Stomach (tissue), 9 donors: ENCODE data around the gene VPS13D. TPM values are rescaled to one million over a fixed set of nuclear protein-coding genes. Genes with fewer than 3 reads are reported as not detected.
A peak's percentile ranks its signal among the peaks of the same experiment; 100 is the strongest.

Experiments used
- DNase-seq, 2 donors: peaks; one replicate each; pipeline versions ENCODE4 v3.0.0 to v3.0.0-alpha.2; 2013 to 2019
- H3K27ac ChIP-seq, 5 donors: fragments of 200-600 bp in 4 of 5; sonication (generic) in 4 of 5; one replicate each; pipeline ENCODE4 v1.5.1; 2013 to 2019; ENCODE audit warnings: mild to moderate bottlenecking in 1 of 5, moderate library complexity in 1 of 5
- H3K27me3 ChIP-seq, 3 donors: fragments of 200-600 bp; sonication (generic); one replicate each; pipeline ENCODE4 v1.5.1; 2017 to 2019; ENCODE audit warnings: mixed run types in 1 of 3
- H3K36me3 ChIP-seq, 4 donors: fragments of 200-600 bp; sonication (generic); 1 replicate in 3 of 4; 2 replicates in 1 of 4; pipeline ENCODE4 v1.5.1; 2016 to 2019
- H3K4me1 ChIP-seq, 4 donors: fragments of 200-600 bp; sonication (generic); one replicate each; pipeline ENCODE4 v1.5.1; 2016 to 2019
- H3K4me3 ChIP-seq, 4 donors: fragments of 200-600 bp; sonication (generic) in 3 of 4; one replicate each; pipeline ENCODE4 v1.5.1; 2016 to 2019; ENCODE audit warnings: mild to moderate bottlenecking in 1 of 4
- H3K9me3 ChIP-seq, 4 donors: fragments of 200-600 bp; sonication (generic); one replicate each; pipeline ENCODE4 v1.5.1; 2016 to 2019
- CTCF ChIP-seq, 7 experiments: fragments of 450-650 bp in 4 of 7; fragments of 200-600 bp in 3 of 7; sonication (generic) in 3 of 7; IDR thresholded peaks; one replicate each; pipeline ENCODE4 v1.5.1; 2016 to 2019; ENCODE audit warnings: antibody characterized with exemption in 7 of 7, control low read depth in 2 of 7, mild to moderate bottlenecking in 1 of 7
- EP300 ChIP-seq: sonication (generic); formaldehyde crosslinking; IDR thresholded peaks from one replicate; pipeline ENCODE4 v1.6.1; 2017; ENCODE audit warnings: antibody characterized with exemption
- POLR2A ChIP-seq, 4 donors: fragments of 450-650 bp; IDR thresholded peaks; one replicate each; pipeline ENCODE4 v1.6.1; 2016; ENCODE audit warnings: antibody characterized with exemption in 4 of 4, control low read depth in 2 of 4, mild to moderate bottlenecking in 1 of 4, moderate library complexity in 1 of 4
- POLR2AphosphoS5 ChIP-seq, 3 donors: sonication (generic); formaldehyde crosslinking; IDR thresholded peaks; one replicate each; pipeline ENCODE4 v1.6.1; 2016; ENCODE audit warnings: antibody characterized with exemption in 3 of 3
- WGBS, 5 donors: extraction: QIAGEN DNeasy Blood & Tissue Kit in 3 of 5; methylation state at CpG; one replicate each; pipeline versions ENCODE4 v1.1.5 to v1.1.7; 2013 to 2018; 5-methylcytosine and 5-hydroxymethylcytosine counted together
- intact Hi-C: fragments of 100-400 bp; cut with DNase I; formaldehyde crosslinking; loops from one replicate; pipeline ENCODE4 v1.15.1; 2023; ENCODE audit warnings: low total_unique reads
- polyA plus RNA-seq, 3 donors: library from polyadenylated mRNA; stranded (reverse); fragments of 200-250 nt; gene quantifications; one replicate each; pipeline ENCODE4 v1.2.3, GENCODE V29; 2013
- total RNA-seq, 5 donors: library from RNA; depleted of rRNA; stranded (reverse); fragments of >200 nt; gene quantifications; one replicate each; pipeline versions ENCODE4 v1.1.0 to v1.2.3, GENCODE V29; 2014 to 2016
- donor health status: healthy with polysubstance abuse.
- donor health status: Bipolar disorder and iron deficiency.
- donor health status: healthy.

The VPS13D gene
- total and polyA plus RNA-seq, 8 donors, result 6.7 to 106 (median 66.5) TPM

GRCh38 chr1:12461754-12462153 lies 231.9 kb downstream of the VPS13D start:
- no peak for DNase-seq
- peaks cover 0 to 15% (median 8%) of the 10 kb centered on the region in 4 donors for H3K36me3 ChIP-seq
- TF ChIP-seq POLR2A (IDR thresholded peaks at IDR 0.05), result no peak
- no peak overlapping the region for H3K4me3 ChIP-seq
- WGBS, 5 donors, result 52 to 62% (median 55%) methylated on average over 2 of the region's 2 CpGs
- H3K27me3 ChIP-seq, result no peaks in the 10 kb centered on the region
- peak overlapping the region in 4 of 5 donors; percentile 72 to 83 (median 80) for H3K27ac ChIP-seq
- H3K4me1 ChIP-seq, result peaks cover 45 to 84% (median 72%) of the 10 kb centered on the region in 4 donors
- intact Hi-C loops, result no loop called here
- no peaks in the 10 kb centered on the region for H3K9me3 ChIP-seq

GRCh38 chr1:12462586-12462985 lies 232.8 kb downstream of the VPS13D start:
- intact Hi-C loops, result no loop called here
- WGBS, 5 donors, result 55 to 77% (median 71%) methylated on average over 4 of the region's 4 CpGs
- no peak overlapping the region for H3K4me3 ChIP-seq
- H3K27me3 ChIP-seq, result no peaks in the 10 kb centered on the region
- H3K9me3 ChIP-seq, result no peaks in the 10 kb centered on the region
- no peak for DNase-seq
- peaks cover 45 to 77% (median 68%) of the 10 kb centered on the region in 4 donors for H3K4me1 ChIP-seq
- peaks cover 0 to 7% (median 2%) of the 10 kb centered on the region in 4 donors for H3K36me3 ChIP-seq
- TF ChIP-seq EP300 (no peak), CTCF (IDR thresholded peaks at IDR 0.05) (no peak), POLR2AphosphoS5 (IDR thresholded peaks at IDR 0.05) (no peak)
- peak overlapping the region; percentile 66 to 83 (median 80) for H3K27ac ChIP-seq

GRCh38 chr1:12464045-12464461 lies 234.2 kb downstream of the VPS13D start:
- Histone ChIP-seq H3K4me1 (peaks cover 45 to 72% (median 58%) of the 10 kb centered on the region in 4 donors), H3K36me3 (peaks cover 0 to 9% (median 2%) of the 10 kb centered on the region in 4 donors), H3K4me3 (no peak overlapping the region), H3K9me3 (no peaks in the 10 kb centered on the region), H3K27ac (peak overlapping the region in 4 of 5 donors; percentile 25 to 83 (median 80)), H3K27me3 (no peaks in the 10 kb centered on the region)
- intact Hi-C loops, result no loop called here
- DNase-seq, result peak in 1 of 2 donors; percentile 78
- TF ChIP-seq POLR2AphosphoS5 (IDR thresholded peaks at IDR 0.05) (peak in 2 of 3 donors; percentile 3 to 66), EP300 (no peak)
- WGBS, 5 donors, result 47 to 75% (median 68%) methylated on average over 3 of the region's 3 CpGs

GRCh38 chr1:12464598-12465056 lies 234.8 kb downstream of the VPS13D start:
- intact Hi-C loops, result no loop called here
- Histone ChIP-seq H3K4me3 (no peak overlapping the region), H3K27ac (peak overlapping the region; percentile 25 to 83 (median 80)), H3K36me3 (peaks cover 0 to 6% (median 2%) of the 10 kb centered on the region in 4 donors), H3K27me3 (no peaks in the 10 kb centered on the region), H3K4me1 (peaks cover 45 to 77% (median 60%) of the 10 kb centered on the region in 4 donors), H3K9me3 (no peaks in the 10 kb centered on the region)
- TF ChIP-seq EP300 (no peak), POLR2AphosphoS5 (IDR thresholded peaks at IDR 0.05) (peak; percentile 18 to 51 (median 44)), CTCF (IDR thresholded peaks at IDR 0.05) (no peak), POLR2A (IDR thresholded peaks at IDR 0.05) (no peak)
- 38 to 53% (median 43%) methylated on average over 5 of the region's 5 CpGs for WGBS, 5 donors
- peak in 1 of 2 donors; percentile 76 for DNase-seq

GRCh38 chr1:12465126-12465525 lies 235.3 kb downstream of the VPS13D start:
- TF ChIP-seq EP300, result no peak
- TF ChIP-seq POLR2A (IDR thresholded peaks at IDR 0.05), result no peak
- TF ChIP-seq POLR2AphosphoS5 (IDR thresholded peaks at IDR 0.05), result no peak
- no peak for TF ChIP-seq CTCF (IDR thresholded peaks at IDR 0.05)

More at GRCh38 chr1:12465126-12465525, 235.3 kb downstream of the VPS13D start:
- no peak for DNase-seq
- intact Hi-C loops, result no loop called here
- Histone ChIP-seq H3K27ac (peak overlapping the region in 4 of 5 donors; percentile 25 to 83 (median 80)), H3K27me3 (no peaks in the 10 kb centered on the region), H3K9me3 (no peaks in the 10 kb centered on the region), H3K4me3 (no peak overlapping the region), H3K36me3 (peaks cover 0 to 4% (median 2%) of the 10 kb centered on the region in 4 donors), H3K4me1 (peaks cover 43 to 77% (median 60%) of the 10 kb centered on the region in 4 donors)
- 27 to 63% (median 51%) methylated on average over 3 of the region's 3 CpGs for WGBS, 5 donors
